Loucy (cell line): ENCODE data around the gene DCXR.

Source experiments
- CTCF ChIP-seq: fragments of 200-600 bp; sonication (generic); conservative IDR thresholded peaks from 2 replicates; pipeline ENCODE4 v1.5.1; 2014; ENCODE audit warnings: mild to moderate bottlenecking, antibody characterized with exemption, low read length
- EZH2phosphoT487 ChIP-seq: fragments of 200-600 bp; IDR thresholded peaks from 2 replicates; pipeline ENCODE4 v1.6.1; 2018; ENCODE audit warnings: antibody characterized with exemption, mild to moderate bottlenecking, moderate library complexity, borderline replicate concordance

- TF ChIP-seq CTCF (no peak), EZH2phosphoT487 (no peak)
Observed at GRCh38 chr17:82053130-82053529, 15.6 kb upstream of the DCXR start.
